HG03520 (cell line): ENCODE results near the gene KLHL2.

Source experiments
- ATAC-seq: cut with Tn5 transposase; IDR thresholded peaks from one replicate; pipeline ENCODE4 v1.9.1; 2021; ENCODE audit warnings: mild to moderate bottlenecking, moderate library complexity; ENCODE audit not compliant: unreplicated experiment

Gene KLHL2

DNA sequence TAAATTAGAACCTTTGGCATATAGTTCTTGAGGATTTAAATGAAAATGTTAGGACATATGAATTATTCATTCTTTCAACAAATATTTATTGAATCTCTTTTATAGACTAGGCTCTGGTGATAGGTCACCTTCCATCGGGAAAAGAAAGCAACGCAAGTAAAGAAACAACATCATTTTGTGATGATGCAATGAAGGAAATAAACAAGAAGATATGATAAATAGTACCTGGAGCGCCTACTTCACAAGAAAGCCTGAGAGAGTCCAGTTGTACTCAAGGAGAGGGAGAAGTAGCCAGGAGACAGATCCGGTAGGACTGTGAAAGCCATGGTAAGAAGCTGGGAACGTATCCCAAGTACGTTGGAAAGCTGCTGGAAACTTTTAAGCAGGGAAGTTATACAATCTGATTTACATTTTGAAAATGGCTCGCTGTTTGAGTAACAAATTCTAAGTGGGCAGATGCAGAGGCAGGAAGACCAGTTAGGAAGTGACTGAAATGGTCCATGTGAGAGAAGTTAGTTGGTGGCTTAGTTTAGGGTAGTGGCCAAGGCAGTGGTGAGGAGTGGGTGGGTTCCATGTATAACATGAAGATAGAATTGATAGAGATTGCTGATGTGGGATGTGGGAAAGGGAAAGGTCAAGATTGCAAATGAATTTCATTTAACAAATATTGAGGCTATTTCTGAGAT, 153.8 kb downstream of the KLHL2 start:
- no peak for ATAC-seq

DNA sequence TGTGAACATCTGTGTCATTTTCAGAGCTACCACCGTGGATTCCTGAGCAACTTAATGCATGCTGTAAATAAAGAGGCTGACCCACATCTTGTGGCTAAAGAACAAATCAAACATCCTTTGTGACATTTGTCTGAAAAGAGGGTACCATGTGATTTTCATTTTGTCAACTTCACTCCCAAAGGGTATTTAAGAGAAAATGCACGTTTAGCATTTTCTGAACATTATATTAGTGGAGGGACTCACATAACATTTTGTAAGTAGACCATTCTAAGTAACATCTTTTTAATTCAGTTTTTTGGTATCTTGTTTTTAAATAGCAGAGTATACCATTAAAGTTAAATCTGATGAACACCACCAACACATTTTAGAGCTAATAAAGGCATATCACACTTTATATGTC, 154.4 kb downstream of the KLHL2 start:
- ATAC-seq: no peak

DNA sequence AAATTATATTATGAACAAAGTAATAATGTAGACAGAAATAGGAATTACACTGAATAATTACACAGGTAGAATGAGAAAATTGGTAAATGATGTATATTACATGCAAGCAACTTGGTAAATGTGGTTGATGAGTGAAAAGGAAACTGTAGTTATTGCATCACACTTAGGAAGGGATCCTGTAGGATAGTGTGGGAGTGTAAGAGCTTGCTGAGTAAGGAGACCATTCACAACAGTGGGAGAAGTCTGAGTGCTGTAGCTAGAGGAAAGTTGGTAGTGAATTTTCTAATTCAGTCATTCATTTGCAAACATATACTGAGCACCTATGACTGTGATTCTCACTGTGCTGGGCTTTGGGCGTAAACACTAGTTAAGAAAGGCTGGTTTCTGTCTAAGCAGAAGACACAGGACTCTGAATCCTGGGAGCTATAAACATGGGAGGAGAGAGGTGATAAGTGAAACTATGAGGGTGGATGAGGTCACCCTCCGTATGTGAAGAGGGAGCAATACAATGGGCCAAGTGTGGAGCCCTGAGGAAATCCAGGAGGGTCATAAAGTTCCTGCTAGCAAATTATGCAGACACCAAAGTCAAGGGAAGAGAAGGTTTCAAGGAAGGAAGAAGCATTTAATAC, 157.2 kb downstream of the KLHL2 start:
- ATAC-seq: no peak

DNA sequence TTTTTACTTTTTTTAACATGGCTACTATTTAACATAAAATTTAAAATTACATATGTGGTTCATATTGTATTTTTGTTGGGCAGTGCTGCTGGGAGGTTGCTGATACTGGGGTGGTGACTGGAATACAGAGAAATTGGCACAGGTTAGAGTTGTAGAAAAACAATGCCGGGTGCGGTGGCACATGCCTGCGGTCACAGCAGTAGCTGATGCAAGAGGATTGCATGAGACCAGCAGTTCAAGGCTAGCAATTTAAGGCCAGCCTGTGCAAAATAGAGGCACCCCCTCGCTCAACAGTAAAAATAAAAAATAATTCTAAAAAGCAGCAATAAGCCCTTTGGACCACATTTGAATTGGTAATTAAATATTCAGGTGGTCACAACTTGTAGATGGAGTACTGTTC, 159.7 kb downstream of the KLHL2 start:
- ATAC-seq: no peak

DNA sequence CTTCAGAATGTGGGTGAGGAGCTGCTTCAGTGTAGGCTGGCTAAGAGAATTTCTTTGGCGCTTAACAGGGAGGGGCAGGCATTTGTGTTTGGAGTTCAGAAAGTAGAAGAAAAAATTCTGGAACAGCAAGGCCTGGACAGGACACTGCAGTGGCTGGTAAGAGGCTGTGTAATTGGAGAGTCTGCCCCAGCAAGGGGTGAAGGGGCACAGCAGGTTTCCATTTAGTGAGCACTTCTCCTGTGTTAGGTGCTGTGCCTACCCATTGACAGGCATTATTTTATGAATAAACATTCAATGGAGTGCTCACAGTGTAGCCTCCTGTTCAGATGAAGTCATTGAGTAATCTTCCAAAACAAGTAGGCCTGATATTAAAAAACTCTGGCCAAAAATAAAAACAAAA, 160.8 kb downstream of the KLHL2 start:
- no peak for ATAC-seq

DNA sequence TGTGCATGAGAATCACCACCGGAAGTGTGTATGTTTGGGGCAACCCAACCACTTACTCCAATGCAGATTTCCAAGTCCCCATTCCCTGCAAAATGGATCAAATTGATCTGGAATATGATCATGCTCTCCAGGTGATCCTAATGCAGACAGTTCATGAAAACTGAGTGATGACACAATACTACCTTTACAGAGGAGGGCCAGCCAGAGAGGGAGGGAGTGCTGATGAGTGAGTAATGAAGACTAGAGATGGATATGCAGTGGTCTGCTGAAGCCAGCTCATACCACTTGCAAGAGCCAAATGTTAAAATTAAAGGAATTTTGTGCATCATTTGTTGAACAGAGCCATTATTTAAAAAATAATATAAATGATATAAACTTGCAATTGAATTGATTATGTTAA, 161.2 kb downstream of the KLHL2 start:
- no peak for ATAC-seq

DNA sequence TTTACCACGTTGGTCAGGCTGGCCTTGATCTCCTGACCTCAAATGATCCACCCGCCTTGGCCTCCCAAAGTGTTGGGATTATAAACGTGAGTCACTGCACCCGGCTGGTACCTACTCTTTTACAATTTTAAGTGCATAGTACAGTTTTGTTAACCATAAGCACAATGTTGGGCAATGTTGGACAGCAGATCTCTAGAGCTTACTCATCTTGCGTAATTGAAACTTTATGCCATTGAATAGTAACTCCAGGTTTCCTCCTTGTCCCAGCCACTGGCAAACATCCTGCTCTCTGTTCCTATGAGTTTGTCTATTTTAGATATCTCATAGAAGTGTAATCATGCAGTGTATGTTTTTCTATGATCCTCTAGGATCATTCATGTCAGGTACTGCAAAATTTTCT, 162.2 kb downstream of the KLHL2 start:
- ATAC-seq: no peak

DNA sequence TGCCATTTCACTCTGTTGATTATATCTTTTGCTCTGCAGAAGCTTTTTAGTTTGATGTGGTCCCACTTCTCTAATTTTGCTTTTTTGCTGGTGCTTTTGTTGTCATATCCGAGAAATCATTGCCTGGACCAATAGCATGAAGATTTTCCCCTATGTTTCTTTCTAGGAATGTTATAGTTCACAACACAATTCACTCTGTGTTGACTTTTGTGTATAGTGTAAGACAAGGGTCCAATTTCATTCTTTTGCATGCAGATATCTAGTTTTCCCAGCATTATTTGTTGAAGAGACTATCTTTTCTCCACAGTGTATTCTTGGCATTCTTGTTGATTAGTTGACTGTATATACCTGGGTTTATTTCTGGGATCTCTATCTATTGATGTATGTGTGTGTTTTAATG, 163.2 kb downstream of the KLHL2 start:
- no peak for ATAC-seq
